GM12878 (cell line): ENCODE results near the gene AP3B1. TPM values are rescaled to one million over a fixed set of nuclear protein-coding genes. Genes with fewer than 3 reads are reported as not detected.

Experiments used
- ATAC-seq: fragments of 200-7000 bp; cut with Tn5 transposase; 3 replicates; pipeline ENCODE4 v1.9.1; 2020; ENCODE audit warnings: mild to moderate bottlenecking, moderate library complexity
- BruUV-seq: library from RNA; stranded (reverse); fragments of 400-500 nt; replicated peaks from 2 replicates; lab custom pipeline; 2021; lab: Mats Ljungman, UMichigan
- CTCF ChIA-PET: fragments of 300-600 bp; sonication (Branson Sonifier 250); formaldehyde crosslinking; extraction: SDS; loops from one replicate; lab custom pipeline; 2021; ENCODE audit warnings: inconsistent platforms; lab: Yijun Ruan, JAX
- POLR2A ChIA-PET: fragments of 350-600 bp; formaldehyde crosslinking; extraction: SDS; loops from one replicate; lab custom pipeline; 2021; ENCODE audit warnings: inconsistent platforms; lab: Charles Lee
- RAD21 ChIA-PET: fragments of 300-600 bp; sonication (Branson Sonifier 250); formaldehyde crosslinking; loops from one replicate; lab custom pipeline; 2023; ENCODE audit warnings: antibody characterized with exemption; ENCODE audit not compliant: unreplicated experiment; lab: Charles Lee
- SMC1A ChIA-PET: fragments of 300-600 bp; sonication (Branson Sonifier 250); formaldehyde crosslinking; loops from one replicate; lab custom pipeline; 2023; ENCODE audit not compliant: unreplicated experiment, uncharacterized antibody; lab: Charles Lee
- DNase-seq: peaks from one replicate; pipeline ENCODE4 v3.0.0-alpha.2; 2011; ENCODE audit warnings: low read depth, low spot score
- FAIRE-seq: peaks from 3 replicates; lab custom pipeline; 2011; peaks lifted over from hg19 to GRCh38; lab: Jason Lieb, UNC
- H2AFZ ChIP-seq: 2 replicates; pipeline ENCODE4 v1.6.0; 2011; ENCODE audit warnings: low read depth, low read length, control low read depth; ENCODE audit not compliant: control insufficient read depth
- H3K27ac ChIP-seq: 2 replicates; pipeline ENCODE4 v1.5.1; 2011; ENCODE audit warnings: control low read depth; ENCODE audit not compliant: control insufficient read depth, insufficient read depth
- H3K27me3 ChIP-seq, 2 experiments: replicated peaks in 1 of 2; 2 replicates each; pipeline versions ENCODE4 v1.6.0 to v1.6.1; 2011; ENCODE audit warnings: low read length in 1 of 2; ENCODE audit not compliant: control insufficient read depth in 2 of 2, insufficient read depth in 2 of 2
- H3K36me3 ChIP-seq, 2 experiments: 2 replicates each; pipeline ENCODE4 v1.5.1; 2011; ENCODE audit warnings: low read length in 1 of 2; ENCODE audit not compliant: control insufficient read depth in 2 of 2, insufficient read depth in 2 of 2
- H3K4me1 ChIP-seq: 2 replicates; pipeline ENCODE4 v1.6.1; 2011; ENCODE audit warnings: mild to moderate bottlenecking, low read length, moderate library complexity, mixed read lengths; ENCODE audit not compliant: control insufficient read depth, insufficient read depth
- H3K4me2 ChIP-seq: 2 replicates; pipeline ENCODE4 v1.6.0; 2011; ENCODE audit warnings: control low read depth; ENCODE audit not compliant: control insufficient read depth, insufficient read depth
- H3K4me3 ChIP-seq: fragments of 200-600 bp; sonication (generic); 2 replicates; pipeline ENCODE4 v1.5.1; 2016
- H3K79me2 ChIP-seq: 2 replicates; pipeline ENCODE4 v1.6.0; 2011; ENCODE audit warnings: low read length; ENCODE audit not compliant: control insufficient read depth, insufficient read depth
- H3K9ac ChIP-seq: 2 replicates; pipeline ENCODE4 v1.8.0; 2011; ENCODE audit warnings: low read length, control low read depth, mixed read lengths; ENCODE audit not compliant: control insufficient read depth, insufficient read depth
- H3K9me3 ChIP-seq: replicated peaks from 3 replicates; pipeline ENCODE4 v1.5.1; 2011; ENCODE audit warnings: mild to moderate bottlenecking, low read length; ENCODE audit not compliant: control insufficient read depth, insufficient read depth
- H4K20me1 ChIP-seq: 2 replicates; pipeline ENCODE4 v1.6.0; 2011; ENCODE audit not compliant: control insufficient read depth, insufficient read depth
- CEBPB ChIP-seq, 2 experiments: fragments of 150-350 bp in 1 of 2; IDR thresholded peaks; 2 replicates each; pipeline ENCODE4 v1.6.1; 2012 to 2014; ENCODE audit warnings: low read depth in 2 of 2, low read length in 2 of 2, borderline replicate concordance in 1 of 2, inconsistent platforms in 1 of 2
- FOXK2 ChIP-seq: fragments of 450-650 bp; IDR thresholded peaks from 2 replicates; pipeline ENCODE4 v1.6.1; 2017; ENCODE audit warnings: mild to moderate bottlenecking, moderate library complexity
- JUNB ChIP-seq: IDR thresholded peaks from 2 replicates; pipeline ENCODE4 v1.6.1; 2016; ENCODE audit warnings: antibody characterized with exemption, mild to moderate bottlenecking
- KLF5 ChIP-seq: fragments of 450-650 bp; IDR thresholded peaks from 2 replicates; pipeline ENCODE4 v1.6.1; 2014; ENCODE audit warnings: mild to moderate bottlenecking; ENCODE audit not compliant: partially characterized antibody
- MYC ChIP-seq: IDR thresholded peaks from 2 replicates; pipeline ENCODE4 v1.6.1; 2011; ENCODE audit warnings: mild to moderate bottlenecking, low read length, moderate library complexity, inconsistent platforms; ENCODE audit not compliant: insufficient read depth, insufficient replicate concordance, insufficient read length, severe bottlenecking
- NFIC ChIP-seq: IDR thresholded peaks from 2 replicates; pipeline ENCODE4 v1.6.1; 2012; ENCODE audit warnings: low read depth, mild to moderate bottlenecking, inconsistent platforms, low read length, moderate library complexity
- NFXL1 ChIP-seq: fragments of 450-650 bp; IDR thresholded peaks from 2 replicates; pipeline ENCODE4 v1.6.1; 2017; ENCODE audit warnings: antibody characterized with exemption, mild to moderate bottlenecking, borderline replicate concordance
- NR2C2 ChIP-seq: IDR thresholded peaks from 2 replicates; pipeline ENCODE4 v1.6.1; 2011; ENCODE audit warnings: borderline replicate concordance, low read depth; ENCODE audit not compliant: control insufficient read depth, insufficient read length
- PAX8 ChIP-seq: fragments of 450-650 bp; IDR thresholded peaks from 2 replicates; pipeline ENCODE4 v1.6.1; 2017; ENCODE audit warnings: mild to moderate bottlenecking, moderate library complexity
- RCOR1 ChIP-seq: conservative IDR thresholded peaks from 2 replicates; pipeline ENCODE4 v1.6.1; 2012; ENCODE audit warnings: low read depth, low read length, improper control_type of control experiment
- RFX5 ChIP-seq: IDR thresholded peaks from 2 replicates; pipeline ENCODE4 v1.6.1; 2011; ENCODE audit warnings: low read depth, low read length, improper control_type of control experiment
- RUNX3 ChIP-seq: IDR thresholded peaks from 2 replicates; pipeline ENCODE4 v1.6.1; 2012; ENCODE audit warnings: low read length, inconsistent platforms
- SKIL ChIP-seq: fragments of 450-650 bp; IDR thresholded peaks from 2 replicates; pipeline ENCODE4 v1.6.1; 2017; ENCODE audit warnings: mild to moderate bottlenecking, low read depth, inconsistent platforms; ENCODE audit not compliant: poor library complexity, severe bottlenecking
- STAT1 ChIP-seq: fragments of 450-650 bp; conservative IDR thresholded peaks from 2 replicates; pipeline ENCODE4 v1.6.1; 2014; ENCODE audit warnings: antibody characterized with exemption, mild to moderate bottlenecking
- SUPT20H ChIP-seq: IDR thresholded peaks from 2 replicates; pipeline ENCODE4 v1.6.1; 2011; ENCODE audit warnings: low read depth, mild to moderate bottlenecking, low read length, moderate library complexity, borderline replicate concordance; ENCODE audit not compliant: control insufficient read depth
- TCF12 ChIP-seq: IDR thresholded peaks from 2 replicates; pipeline ENCODE4 v1.6.1; 2011; ENCODE audit warnings: low read depth, mild to moderate bottlenecking, low read length
- WGBS: methylation state at CpG from one replicate; pipeline ENCODE4 v1.1.6; 2016; ENCODE audit warnings: low lambda C conversion rate; ENCODE audit not compliant: insufficient replicate concordance, insufficient coverage; ENCODE audit errors: missing lambda C conversion rate; 5-methylcytosine and 5-hydroxymethylcytosine counted together
- in situ Hi-C: fragments of 300-500 bp; cut with MboI; formaldehyde crosslinking; loops from 9 replicates; pipeline ENCODE4 v1.14.3; 2018; ENCODE audit warnings: mixed read lengths
- intact Hi-C: fragments of 100-400 bp; cut with micrococcal nuclease; formaldehyde crosslinking; loops from one replicate; pipeline ENCODE4 v1.14.2; 2022; ENCODE audit not compliant: unreplicated experiment
- polyA plus RNA-seq, 11 experiments: library from polyadenylated mRNA; depleted of rRNA in 4 of 11; unstranded in 6 of 11; stranded (reverse) in 5 of 11; fragments of >200 nt; fragmentation: Nextera tagmentation in 4 of 11; fragmentation: Illumina TruSeq in 1 of 11; extraction: Ambion mirVana in 4 of 11; extraction: Trizol in 1 of 11; gene quantifications; 1 replicate in 1 of 11; 2 replicates in 10 of 11; pipeline versions ENCODE4 v1.2.1 to v1.2.3, GENCODE V29; 2011 to 2016; ENCODE audit warnings: inconsistent platforms in 2 of 11, missing spikeins in 2 of 11, low read depth in 1 of 11
- total RNA-seq, 4 experiments: library from RNA; depleted of rRNA in 3 of 4; stranded (reverse); fragments of >200 nt in 3 of 4; fragmentation: Illumina TruSeq in 1 of 4; extraction: Trizol in 1 of 4; gene quantifications; 2 replicates each; pipeline versions ENCODE4 v1.2.1 to v1.2.3, GENCODE V29; 2013 to 2021
- TF ChIP-seq, protein P1 (sequence below): fragments of 450-650 bp; IDR thresholded peaks from 2 replicates; pipeline ENCODE4 v1.6.1; 2017; ENCODE audit warnings: antibody characterized with exemption, mild to moderate bottlenecking, moderate library complexity
- TF ChIP-seq, protein P2 (sequence below): fragments of 450-650 bp; IDR thresholded peaks from 2 replicates; pipeline ENCODE4 v1.6.1; 2017; ENCODE audit warnings: borderline replicate concordance

AP3B1 gene
- total and polyA plus RNA-seq, 10 of the 15 experiments (the other 5 are each of a cell fraction or from before 2014, with no cell fraction given), result 30.9 to 70.8 (median 46.0) TPM

DNA sequence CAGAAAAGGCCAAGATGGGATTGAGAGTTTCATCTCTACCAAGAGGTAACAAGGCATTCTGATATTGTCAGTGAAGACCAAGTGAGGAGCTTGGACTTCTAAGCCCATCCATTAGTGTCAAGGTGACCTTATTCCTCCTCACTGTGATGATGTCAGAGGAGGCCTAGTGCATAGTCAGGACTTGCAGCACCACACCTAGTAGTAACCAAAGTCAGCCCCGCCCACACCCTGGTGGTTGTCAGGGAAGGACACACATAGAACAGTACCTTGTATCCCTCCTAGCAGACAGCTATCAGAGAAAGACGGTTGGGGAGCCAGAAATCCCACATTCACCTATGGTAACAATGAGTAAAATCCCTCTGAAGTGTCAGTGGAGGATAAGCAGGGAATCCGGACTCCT lies 111.7 kb downstream of the AP3B1 start:
- intact Hi-C loops, result no loop called here
- no peaks in the 10 kb centered on the region for H3K27me3 ChIP-seq
- SMC1A ChIA-PET, result no interaction called here
- WGBS, result 100% methylated on average over 3 of the region's 3 CpGs
- ATAC-seq (no peak), FAIRE-seq (no peak), DNase-seq (no peak)
- H4K20me1 ChIP-seq, result no peaks in the 10 kb centered on the region
- H3K4me1 ChIP-seq, result no peaks in the 10 kb centered on the region
- RAD21 ChIA-PET, result no interaction called here
- H2AFZ ChIP-seq, result no peak overlapping the region
- no peak overlapping the region for H3K27ac ChIP-seq
- peaks cover 0 to 1% of the 10 kb centered on the region in 2 experiments; a peak in 1 of 4 replicates for H3K36me3 ChIP-seq
- BruUV-seq, result no TSS peak
- H3K9ac ChIP-seq, result no peak overlapping the region
- H3K4me3 ChIP-seq, result no peak overlapping the region
- POLR2A ChIA-PET, result no interaction called here
- H3K79me2 ChIP-seq, result no peaks in the 10 kb centered on the region
- H3K9me3 ChIP-seq, result no peaks in the 10 kb centered on the region; the same call in 2 of the 3 replicates
- CTCF ChIA-PET, result no interaction called here
- H3K4me2 ChIP-seq, result no peak overlapping the region
- TF ChIP-seq SUPT20H (no peak), RFX5 (no peak), NFIC (no peak), TCF12 (no peak), RCOR1 (no peak), JUNB (no peak), STAT1 (no peak), CEBPB (IDR thresholded peaks at IDR 0.05; ENCODE audit: borderline replicate concordance in 1 of 2, low read depth in 2 of 2, low read length in 2 of 2) (no peak), NFXL1 (no peak), NR2C2 (no peak), MYC (no peak), RUNX3 (no peak), PAX8 (no peak), FOXK2 (no peak), SKIL (no peak), KLF5 (no peak)
- TF ChIP-seq, protein P1, sequence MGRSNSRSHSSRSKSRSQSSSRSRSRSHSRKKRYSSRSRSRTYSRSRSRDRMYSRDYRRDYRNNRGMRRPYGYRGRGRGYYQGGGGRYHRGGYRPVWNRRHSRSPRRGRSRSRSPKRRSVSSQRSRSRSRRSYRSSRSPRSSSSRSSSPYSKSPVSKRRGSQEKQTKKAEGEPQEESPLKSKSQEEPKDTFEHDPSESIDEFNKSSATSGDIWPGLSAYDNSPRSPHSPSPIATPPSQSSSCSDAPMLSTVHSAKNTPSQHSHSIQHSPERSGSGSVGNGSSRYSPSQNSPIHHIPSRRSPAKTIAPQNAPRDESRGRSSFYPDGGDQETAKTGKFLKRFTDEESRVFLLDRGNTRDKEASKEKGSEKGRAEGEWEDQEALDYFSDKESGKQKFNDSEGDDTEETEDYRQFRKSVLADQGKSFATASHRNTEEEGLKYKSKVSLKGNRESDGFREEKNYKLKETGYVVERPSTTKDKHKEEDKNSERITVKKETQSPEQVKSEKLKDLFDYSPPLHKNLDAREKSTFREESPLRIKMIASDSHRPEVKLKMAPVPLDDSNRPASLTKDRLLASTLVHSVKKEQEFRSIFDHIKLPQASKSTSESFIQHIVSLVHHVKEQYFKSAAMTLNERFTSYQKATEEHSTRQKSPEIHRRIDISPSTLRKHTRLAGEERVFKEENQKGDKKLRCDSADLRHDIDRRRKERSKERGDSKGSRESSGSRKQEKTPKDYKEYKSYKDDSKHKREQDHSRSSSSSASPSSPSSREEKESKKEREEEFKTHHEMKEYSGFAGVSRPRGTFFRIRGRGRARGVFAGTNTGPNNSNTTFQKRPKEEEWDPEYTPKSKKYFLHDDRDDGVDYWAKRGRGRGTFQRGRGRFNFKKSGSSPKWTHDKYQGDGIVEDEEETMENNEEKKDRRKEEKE, result no peak
- TF ChIP-seq, protein P2, sequence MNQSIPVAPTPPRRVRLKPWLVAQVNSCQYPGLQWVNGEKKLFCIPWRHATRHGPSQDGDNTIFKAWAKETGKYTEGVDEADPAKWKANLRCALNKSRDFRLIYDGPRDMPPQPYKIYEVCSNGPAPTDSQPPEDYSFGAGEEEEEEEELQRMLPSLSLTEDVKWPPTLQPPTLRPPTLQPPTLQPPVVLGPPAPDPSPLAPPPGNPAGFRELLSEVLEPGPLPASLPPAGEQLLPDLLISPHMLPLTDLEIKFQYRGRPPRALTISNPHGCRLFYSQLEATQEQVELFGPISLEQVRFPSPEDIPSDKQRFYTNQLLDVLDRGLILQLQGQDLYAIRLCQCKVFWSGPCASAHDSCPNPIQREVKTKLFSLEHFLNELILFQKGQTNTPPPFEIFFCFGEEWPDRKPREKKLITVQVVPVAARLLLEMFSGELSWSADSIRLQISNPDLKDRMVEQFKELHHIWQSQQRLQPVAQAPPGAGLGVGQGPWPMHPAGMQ, result no peak
- in situ Hi-C loops, result no loop called here
